HFFc6 (cell line): Measurements from ENCODE around the gene WSB1. TPM values are rescaled to one million over a fixed set of nuclear protein-coding genes. Genes with fewer than 3 reads are reported as not detected.

Experiments used
- DNase-seq: peaks from one replicate; pipeline ENCODE4 v3.0.0-alpha.2; 2018
- H3K27ac Mint-ChIP-seq: 2 replicates; pipeline ENCODE4 v1.8.0; 2020; ENCODE audit warnings: mild to moderate bottlenecking, mixed read lengths
- H3K27me3 Mint-ChIP-seq: 2 replicates; pipeline ENCODE4 v1.8.0; 2021; ENCODE audit warnings: mild to moderate bottlenecking, moderate library complexity, mixed read lengths; ENCODE audit not compliant: insufficient read depth
- H3K36me3 Mint-ChIP-seq: 2 replicates; pipeline ENCODE4 v1.8.0; 2021; ENCODE audit warnings: low read depth, mixed read lengths
- H3K4me1 Mint-ChIP-seq: 2 replicates; pipeline ENCODE4 v1.8.0; 2020; ENCODE audit warnings: low read depth, mixed read lengths
- H3K4me3 Mint-ChIP-seq: 2 replicates; pipeline ENCODE4 v1.8.0; 2020; ENCODE audit warnings: mild to moderate bottlenecking, moderate library complexity, mixed read lengths
- H3K9me3 Mint-ChIP-seq: 2 replicates; pipeline ENCODE4 v1.8.0; 2020; ENCODE audit warnings: mild to moderate bottlenecking, mixed read lengths
- total RNA-seq, 6 experiments: library from RNA; stranded (reverse); fragmentation: NEBNext Ultra II Directional; extraction: Animal tissue kit (Norgen Biotek cat#: 25700); gene quantifications; 2 replicates in 1 of 6; 3 replicates in 5 of 6; pipeline ENCODE4 v1.2.3, GENCODE V29; 2021
- TF ChIP-seq, protein P1 (sequence below): fragments of 200-600 bp; sonication (generic); IDR thresholded peaks from 2 replicates; pipeline ENCODE4 v1.5.0; 2021; ENCODE audit warnings: antibody characterized with exemption, mild to moderate bottlenecking

WSB1 gene
- total RNA-seq, 6 experiments from 2014 or later = 60.5 to 74.4 (median 66.5) TPM

- peaks cover 2% of the 10 kb centered on the region; the same call in 1 of the 2 replicates for H3K27me3 Mint-ChIP-seq
These were observed 5.7 kb upstream of the WSB1 start for GRCh38 chr17:27288183-27288582.

DNA sequence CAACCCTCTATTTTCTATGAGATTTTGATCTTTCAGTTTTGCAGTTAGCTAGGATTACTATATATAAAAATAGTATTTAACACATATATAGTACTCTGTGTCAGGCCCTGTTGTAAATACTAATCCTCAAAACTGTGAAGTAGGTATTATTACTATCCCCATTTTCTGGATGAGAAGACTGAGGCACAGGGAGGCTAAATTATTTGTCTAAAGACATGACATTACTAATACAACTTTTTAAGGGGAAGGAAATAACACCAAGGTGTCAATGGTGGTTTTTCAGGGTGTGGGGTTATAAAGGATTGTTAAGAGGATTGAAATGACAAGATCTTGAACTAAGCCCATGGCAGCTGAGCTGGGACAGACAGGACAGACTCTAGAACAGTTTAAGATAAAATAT lies 4.1 kb upstream of the WSB1 start:
- H3K27ac Mint-ChIP-seq = no peak overlapping the region
- no peak overlapping the region for H3K4me3 Mint-ChIP-seq
- no peaks in the 10 kb centered on the region for H3K9me3 Mint-ChIP-seq
- TF ChIP-seq, protein P1, sequence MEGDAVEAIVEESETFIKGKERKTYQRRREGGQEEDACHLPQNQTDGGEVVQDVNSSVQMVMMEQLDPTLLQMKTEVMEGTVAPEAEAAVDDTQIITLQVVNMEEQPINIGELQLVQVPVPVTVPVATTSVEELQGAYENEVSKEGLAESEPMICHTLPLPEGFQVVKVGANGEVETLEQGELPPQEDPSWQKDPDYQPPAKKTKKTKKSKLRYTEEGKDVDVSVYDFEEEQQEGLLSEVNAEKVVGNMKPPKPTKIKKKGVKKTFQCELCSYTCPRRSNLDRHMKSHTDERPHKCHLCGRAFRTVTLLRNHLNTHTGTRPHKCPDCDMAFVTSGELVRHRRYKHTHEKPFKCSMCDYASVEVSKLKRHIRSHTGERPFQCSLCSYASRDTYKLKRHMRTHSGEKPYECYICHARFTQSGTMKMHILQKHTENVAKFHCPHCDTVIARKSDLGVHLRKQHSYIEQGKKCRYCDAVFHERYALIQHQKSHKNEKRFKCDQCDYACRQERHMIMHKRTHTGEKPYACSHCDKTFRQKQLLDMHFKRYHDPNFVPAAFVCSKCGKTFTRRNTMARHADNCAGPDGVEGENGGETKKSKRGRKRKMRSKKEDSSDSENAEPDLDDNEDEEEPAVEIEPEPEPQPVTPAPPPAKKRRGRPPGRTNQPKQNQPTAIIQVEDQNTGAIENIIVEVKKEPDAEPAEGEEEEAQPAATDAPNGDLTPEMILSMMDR = no peak
- peaks cover 9% of the 10 kb centered on the region for H3K27me3 Mint-ChIP-seq
- DNase-seq = no peak
- H3K36me3 Mint-ChIP-seq = peaks cover under 1% of the 10 kb centered on the region; the same call in 1 of the 2 replicates
- peaks cover 7% of the 10 kb centered on the region for H3K4me1 Mint-ChIP-seq

More at GRCh38 chr17:27288183-27288582, 5.7 kb upstream of the WSB1 start:
- Mint-ChIP-seq H3K9me3 (no peaks in the 10 kb centered on the region), H3K4me3 (no peak overlapping the region), H3K36me3 (no peaks in the 10 kb centered on the region), H3K27ac (no peak overlapping the region), H3K4me1 (peaks cover under 1% of the 10 kb centered on the region; the same call in 1 of the 2 replicates)
- TF ChIP-seq, protein P1 = no peak
- DNase-seq = no peak

GRCh38 chr17:27290916-27291598 lies 2.9 kb upstream of the WSB1 start:
- H3K27ac Mint-ChIP-seq = no peak overlapping the region
- H3K36me3 Mint-ChIP-seq = peaks cover 13% of the 10 kb centered on the region
- peaks cover 10% of the 10 kb centered on the region for H3K4me1 Mint-ChIP-seq
- H3K4me3 Mint-ChIP-seq = no peak overlapping the region
- no peaks in the 10 kb centered on the region for H3K9me3 Mint-ChIP-seq
- TF ChIP-seq, protein P1 = no peak
- peaks cover 10% of the 10 kb centered on the region for H3K27me3 Mint-ChIP-seq
- DNase-seq = no peak

- TF ChIP-seq, protein P1 = no peak
- DNase-seq = no peak
- H3K27me3 Mint-ChIP-seq = peaks cover 10% of the 10 kb centered on the region
- peaks cover 15% of the 10 kb centered on the region for H3K36me3 Mint-ChIP-seq
- H3K4me3 Mint-ChIP-seq = peak overlapping the region; percentile 99
- H3K4me1 Mint-ChIP-seq = peaks cover 25% of the 10 kb centered on the region
- peak overlapping the region; percentile 100 for H3K27ac Mint-ChIP-seq
- H3K9me3 Mint-ChIP-seq = no peaks in the 10 kb centered on the region
These were observed 486 bp upstream of the WSB1 start for GRCh38 chr17:27293359-27293897.

DNA sequence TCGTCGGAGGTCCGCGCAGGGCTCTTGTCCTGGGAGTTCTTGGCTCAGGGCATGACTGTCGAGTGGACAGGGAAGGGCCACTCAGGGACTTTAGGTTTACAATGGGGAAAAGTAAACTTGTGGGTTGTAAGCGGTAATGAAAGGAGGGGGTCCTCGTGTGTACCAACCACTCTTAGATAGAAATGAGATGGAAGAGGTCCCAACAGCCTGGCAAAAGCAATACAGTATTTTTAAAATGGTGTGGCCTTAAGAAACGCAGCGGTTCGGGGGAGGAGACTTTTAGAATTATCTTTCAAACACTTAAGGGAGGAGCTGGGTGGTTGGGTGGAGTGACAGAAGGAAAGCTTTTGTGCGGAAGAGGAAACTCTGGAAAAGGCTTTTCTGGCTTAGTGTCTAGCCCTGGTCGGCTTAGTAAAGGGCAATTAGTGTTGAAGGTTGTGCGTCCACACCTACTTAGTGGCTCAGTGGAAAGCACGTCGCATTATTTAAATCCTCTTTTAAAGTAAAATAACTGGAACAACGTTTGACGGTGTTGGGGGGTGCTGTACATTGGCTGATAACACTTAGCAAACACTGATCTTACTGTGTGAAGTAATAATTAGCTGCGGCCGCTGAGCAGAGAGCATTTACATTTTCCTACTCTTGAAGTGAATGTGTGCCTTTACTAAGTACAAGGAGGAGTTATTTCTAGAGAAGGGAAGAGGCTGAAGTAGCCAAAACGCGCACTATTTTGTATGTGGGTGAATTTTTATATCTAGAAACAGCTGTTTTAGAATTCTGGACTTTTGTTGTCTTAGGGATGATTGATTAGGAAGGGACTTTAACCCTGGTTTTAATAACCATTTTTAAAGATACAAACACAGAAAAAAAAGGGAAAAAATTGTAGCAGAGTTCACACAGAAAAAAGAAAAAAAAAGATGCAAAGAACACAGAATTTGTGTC lies 1.0 kb downstream of the WSB1 start:
- Mint-ChIP-seq H3K9me3 (no peaks in the 10 kb centered on the region), H3K27me3 (peaks cover 10% of the 10 kb centered on the region), H3K4me1 (peaks cover 35% of the 10 kb centered on the region), H3K27ac (peak overlapping the region; percentile 100), H3K4me3 (peak overlapping the region; percentile 99), H3K36me3 (peaks cover 15% of the 10 kb centered on the region)
- TF ChIP-seq, protein P1 = no peak
- peak; percentile 80 for DNase-seq
